Suprapubic skin (tissue), 4 donors: ENCODE measurements around the gene LUZP2.

ENCODE experiments used
- CTCF ChIP-seq, 2 donors: fragments of 200-600 bp in 1 of 2; fragments of 450-650 bp in 1 of 2; sonication (generic) in 1 of 2; IDR thresholded peaks; one replicate each; pipeline ENCODE4 v1.5.1; 2016 to 2019; ENCODE audit warnings: antibody characterized with exemption in 2 of 2, mild to moderate bottlenecking in 1 of 2, moderate library complexity in 1 of 2
- EP300 ChIP-seq: sonication (generic); formaldehyde crosslinking; IDR thresholded peaks from one replicate; pipeline ENCODE4 v1.6.1; 2017; ENCODE audit warnings: antibody characterized with exemption
- POLR2A ChIP-seq, 2 donors: fragments of 450-650 bp; IDR thresholded peaks; one replicate each; pipeline ENCODE4 v1.6.1; 2017; ENCODE audit warnings: antibody characterized with exemption in 2 of 2, mild to moderate bottlenecking in 2 of 2, moderate library complexity in 2 of 2
- POLR2AphosphoS5 ChIP-seq, 3 donors: sonication (generic); formaldehyde crosslinking; IDR thresholded peaks; one replicate each; pipeline ENCODE4 v1.6.1; 2017; ENCODE audit warnings: antibody characterized with exemption in 3 of 3

GRCh38 chr11:24628224-24628776 lies 131.4 kb downstream of the LUZP2 start:
- TF ChIP-seq CTCF (IDR thresholded peaks at IDR 0.05) (no peak), POLR2AphosphoS5 (IDR thresholded peaks at IDR 0.05) (no peak), EP300 (no peak), POLR2A (IDR thresholded peaks at IDR 0.05) (no peak)
